Measurements from ENCODE around the gene USP5. TPM values are rescaled to one million over a fixed set of nuclear protein-coding genes. Genes with fewer than 3 reads are reported as not detected.

Gene USP5
- total RNA-seq, 3 donors from 2014 or later (not counting 1 experiment from before 2014, with no cell fraction given), result 48.3 to 67.2 (median 57.2) TPM

- peak overlapping the region; percentile 66 for H3K4me3 Mint-ChIP-seq
These were observed 2.1 kb downstream of the USP5 start for GRCh38 chr12:6854036-6854435.

DNA sequence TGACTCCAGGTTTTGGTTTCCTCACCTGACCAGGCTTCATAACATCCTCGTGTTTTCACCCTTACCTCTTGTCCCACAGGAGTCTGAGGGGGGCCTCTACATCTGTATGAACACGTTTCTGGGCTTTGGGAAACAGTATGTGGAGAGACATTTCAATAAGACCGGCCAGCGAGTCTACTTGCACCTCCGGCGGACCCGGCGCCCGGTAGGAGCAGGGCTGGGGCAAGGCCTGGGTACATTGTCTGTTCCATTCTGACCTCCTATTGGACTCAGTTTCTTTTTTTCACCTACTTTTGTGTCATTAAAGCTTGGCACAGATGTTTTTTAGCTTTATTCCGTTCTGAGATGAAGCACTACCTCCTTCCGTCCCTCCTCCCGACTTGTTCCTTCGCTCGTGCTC lies 3.4 kb downstream of the USP5 start:
- no peaks in the 10 kb centered on the region for H3K27me3 ChIP-seq (ENCODE audit: control insufficient read depth, insufficient read depth, low read length)
- H3K27ac ChIP-seq (ENCODE audit: low read length), result no peak overlapping the region
- H3K27ac Mint-ChIP-seq, result no peak overlapping the region
- TF ChIP-seq, protein P1, sequence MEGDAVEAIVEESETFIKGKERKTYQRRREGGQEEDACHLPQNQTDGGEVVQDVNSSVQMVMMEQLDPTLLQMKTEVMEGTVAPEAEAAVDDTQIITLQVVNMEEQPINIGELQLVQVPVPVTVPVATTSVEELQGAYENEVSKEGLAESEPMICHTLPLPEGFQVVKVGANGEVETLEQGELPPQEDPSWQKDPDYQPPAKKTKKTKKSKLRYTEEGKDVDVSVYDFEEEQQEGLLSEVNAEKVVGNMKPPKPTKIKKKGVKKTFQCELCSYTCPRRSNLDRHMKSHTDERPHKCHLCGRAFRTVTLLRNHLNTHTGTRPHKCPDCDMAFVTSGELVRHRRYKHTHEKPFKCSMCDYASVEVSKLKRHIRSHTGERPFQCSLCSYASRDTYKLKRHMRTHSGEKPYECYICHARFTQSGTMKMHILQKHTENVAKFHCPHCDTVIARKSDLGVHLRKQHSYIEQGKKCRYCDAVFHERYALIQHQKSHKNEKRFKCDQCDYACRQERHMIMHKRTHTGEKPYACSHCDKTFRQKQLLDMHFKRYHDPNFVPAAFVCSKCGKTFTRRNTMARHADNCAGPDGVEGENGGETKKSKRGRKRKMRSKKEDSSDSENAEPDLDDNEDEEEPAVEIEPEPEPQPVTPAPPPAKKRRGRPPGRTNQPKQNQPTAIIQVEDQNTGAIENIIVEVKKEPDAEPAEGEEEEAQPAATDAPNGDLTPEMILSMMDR (IDR thresholded peaks at IDR 0.05), result no peak
- H3K36me3 ChIP-seq (ENCODE audit: control insufficient read depth, insufficient read depth, low read length), result peaks cover 43% of the 10 kb centered on the region
- H3K9me3 ChIP-seq (ENCODE audit: control insufficient read depth, insufficient read depth, low read length), result no peaks in the 10 kb centered on the region
- H3K27me3 Mint-ChIP-seq (ENCODE audit: low read depth in 2 of 2), result no peaks in the 10 kb centered on the region
- peaks cover 19% of the 10 kb centered on the region for H3K4me1 ChIP-seq (ENCODE audit: control insufficient read depth, insufficient read depth, low read length)
- no peaks in the 10 kb centered on the region for H3K9me3 Mint-ChIP-seq
- H3K4me3 ChIP-seq (ENCODE audit: low read length), result no peak overlapping the region
- H3K4me3 Mint-ChIP-seq, result no peak overlapping the region
- DNase-seq, result no peak
- no peak for ATAC-seq
- H3K4me1 Mint-ChIP-seq, result peaks cover 8 to 34% of the 10 kb centered on the region in 2 donors
- no peaks in the 10 kb centered on the region for H3K36me3 Mint-ChIP-seq
- intact Hi-C loops (cut with micrococcal nuclease), result no loop called here
- 96% methylated on average over 14 of the region's 14 CpGs for WGBS (ENCODE audit: insufficient coverage)

More at GRCh38 chr12:6854036-6854435, 2.1 kb downstream of the USP5 start:
- peaks cover 33% of the 10 kb centered on the region for H3K36me3 ChIP-seq (ENCODE audit: control insufficient read depth, insufficient read depth, low read length)
- Mint-ChIP-seq H3K27ac (peak overlapping the region; percentile 21 to 95), H3K36me3 (no peaks in the 10 kb centered on the region), H3K4me1 (peaks cover 8 to 43% of the 10 kb centered on the region in 2 donors), H3K9me3 (no peaks in the 10 kb centered on the region), H3K27me3 (ENCODE audit: low read depth in 2 of 2) (no peaks in the 10 kb centered on the region)
- no peaks in the 10 kb centered on the region for H3K27me3 ChIP-seq (ENCODE audit: control insufficient read depth, insufficient read depth, low read length)
- TF ChIP-seq, protein P1 (IDR thresholded peaks at IDR 0.05), result no peak
- H3K4me1 ChIP-seq (ENCODE audit: control insufficient read depth, insufficient read depth, low read length), result peaks cover 22% of the 10 kb centered on the region
- no peaks in the 10 kb centered on the region for H3K9me3 ChIP-seq (ENCODE audit: control insufficient read depth, insufficient read depth, low read length)
- no peak for ATAC-seq
- 96% methylated on average over 6 of the region's 6 CpGs for WGBS (ENCODE audit: insufficient coverage)
- DNase-seq, result no peak
- intact Hi-C loops (cut with micrococcal nuclease), result no loop called here
- H3K27ac ChIP-seq (ENCODE audit: low read length), result no peak overlapping the region
- H3K4me3 ChIP-seq (ENCODE audit: low read length), result no peak overlapping the region

DNA sequence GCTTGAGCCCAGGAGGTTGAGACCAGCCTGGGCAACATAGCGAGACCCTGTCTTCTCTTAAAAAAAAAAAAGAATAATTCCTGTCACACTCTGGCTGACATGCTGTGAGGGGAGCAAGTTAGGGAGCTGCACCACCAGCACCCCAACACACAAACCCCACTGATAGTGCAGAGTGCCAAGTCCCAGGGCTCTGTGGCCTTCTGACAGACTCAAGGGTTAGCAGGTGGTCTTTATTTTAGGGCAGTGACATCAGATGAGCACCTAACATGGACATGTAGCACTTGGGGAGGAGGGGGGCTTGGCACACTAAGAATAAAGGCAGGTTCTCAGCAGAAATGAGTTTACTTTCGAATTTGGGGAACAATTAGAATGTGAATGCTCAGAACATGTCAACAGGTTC lies 6.8 kb downstream of the USP5 start:
- H3K4me1 Mint-ChIP-seq, result peaks cover 0 to 6% of the 10 kb centered on the region in 2 donors
- H3K36me3 ChIP-seq (ENCODE audit: control insufficient read depth, insufficient read depth, low read length), result peaks cover 70% of the 10 kb centered on the region
- intact Hi-C loops (cut with micrococcal nuclease), result no loop called here
- H3K27ac Mint-ChIP-seq, result no peak overlapping the region
- WGBS (ENCODE audit: insufficient coverage), result 95% methylated on average over 2 of the region's 2 CpGs
- H3K9me3 ChIP-seq (ENCODE audit: control insufficient read depth, insufficient read depth, low read length), result no peaks in the 10 kb centered on the region
- H3K36me3 Mint-ChIP-seq, result peaks cover 6% of the 10 kb centered on the region
- H3K4me3 Mint-ChIP-seq, result no peak overlapping the region
- ATAC-seq, result no peak
- H3K4me3 ChIP-seq (ENCODE audit: low read length), result no peak overlapping the region
- DNase-seq, result no peak
- no peaks in the 10 kb centered on the region for H3K4me1 ChIP-seq (ENCODE audit: control insufficient read depth, insufficient read depth, low read length)
- TF ChIP-seq, protein P1 (IDR thresholded peaks at IDR 0.05), result no peak
- no peaks in the 10 kb centered on the region for H3K9me3 Mint-ChIP-seq
- no peaks in the 10 kb centered on the region for H3K27me3 Mint-ChIP-seq (ENCODE audit: low read depth in 2 of 2)
- no peaks in the 10 kb centered on the region for H3K27me3 ChIP-seq (ENCODE audit: control insufficient read depth, insufficient read depth, low read length)
- no peak overlapping the region for H3K27ac ChIP-seq (ENCODE audit: low read length)

GRCh38 chr12:6860116-6860515 lies 8.2 kb downstream of the USP5 start:
- Mint-ChIP-seq H3K4me1 (no peaks in the 10 kb centered on the region), H3K9me3 (no peaks in the 10 kb centered on the region), H3K4me3 (no peak overlapping the region), H3K27me3 (ENCODE audit: low read depth in 2 of 2) (no peaks in the 10 kb centered on the region), H3K27ac (no peak overlapping the region), H3K36me3 (peaks cover 6% of the 10 kb centered on the region)
- intact Hi-C loops (cut with micrococcal nuclease), result no loop called here
- H3K27me3 ChIP-seq (ENCODE audit: control insufficient read depth, insufficient read depth, low read length), result no peaks in the 10 kb centered on the region
- TF ChIP-seq, protein P1 (IDR thresholded peaks at IDR 0.05), result no peak
- H3K36me3 ChIP-seq (ENCODE audit: control insufficient read depth, insufficient read depth, low read length), result peaks cover 74% of the 10 kb centered on the region
- ATAC-seq (no peak), DNase-seq (no peak)
- WGBS (ENCODE audit: insufficient coverage), result 96% methylated on average over 9 of the region's 9 CpGs
- H3K27ac ChIP-seq (ENCODE audit: low read length), result no peak overlapping the region
- H3K9me3 ChIP-seq (ENCODE audit: control insufficient read depth, insufficient read depth, low read length), result no peaks in the 10 kb centered on the region
- no peaks in the 10 kb centered on the region for H3K4me1 ChIP-seq (ENCODE audit: control insufficient read depth, insufficient read depth, low read length)
- no peak overlapping the region for H3K4me3 ChIP-seq (ENCODE audit: low read length)

Data from natural killer cell (primary cell).